Thyroid gland (tissue), 4 donors: ENCODE results near the gene HTR7.

Experiments
- CTCF ChIP-seq, 6 experiments: fragments of 200-600 bp in 3 of 6; fragments of 450-650 bp in 3 of 6; sonication (generic) in 3 of 6; IDR thresholded peaks; one replicate each; pipeline ENCODE4 v1.5.1; 2016 to 2019; ENCODE audit warnings: antibody characterized with exemption in 6 of 6, mild to moderate bottlenecking in 2 of 6, inconsistent platforms in 1 of 6, moderate library complexity in 1 of 6
- POLR2A ChIP-seq, 2 donors: fragments of 450-650 bp; IDR thresholded peaks; one replicate each; pipeline ENCODE4 v1.6.1; 2017; ENCODE audit warnings: antibody characterized with exemption in 2 of 2, mild to moderate bottlenecking in 2 of 2, moderate library complexity in 1 of 2

- TF ChIP-seq CTCF (IDR thresholded peaks at IDR 0.05) (no peak), POLR2A (IDR thresholded peaks at IDR 0.05) (no peak)
Observed at GRCh38 chr10:90741926-90742565, 115.8 kb downstream of the HTR7 start.
